Activated T-helper 17 cell treated with anti-CD3 and anti-CD28 coated beads, Interleukin-2, amount 50 U/mL, for 72 hours (primary cell): ENCODE measurements around the gene DDAH2. TPM values are rescaled to one million over a fixed set of nuclear protein-coding genes. Genes with fewer than 3 reads are reported as not detected.
A peak's percentile ranks its signal among the peaks of the same experiment; 100 is the strongest.

Experiments
- ATAC-seq: fragments of 150-1000 bp; cut with Tn5 transposase; replicated peaks from 2 replicates; pipeline ENCODE4 v1.10.0; 2021; ENCODE audit warnings: mild to moderate bottlenecking, moderate library complexity
- H3K27ac Mint-ChIP-seq: one replicate; pipeline ENCODE4 v1.8.0; 2022; ENCODE audit warnings: mixed read lengths
- H3K27me3 Mint-ChIP-seq: one replicate; pipeline ENCODE4 v1.8.0; 2022; ENCODE audit warnings: mixed read lengths
- H3K36me3 Mint-ChIP-seq: one replicate; pipeline ENCODE4 v1.8.0; 2022; ENCODE audit warnings: low read depth, mild to moderate bottlenecking, mixed read lengths
- H3K4me1 Mint-ChIP-seq: one replicate; pipeline ENCODE4 v1.8.0; 2022; ENCODE audit warnings: mixed read lengths
- H3K4me3 Mint-ChIP-seq: one replicate; pipeline ENCODE4 v1.8.0; 2022; ENCODE audit warnings: mild to moderate bottlenecking, mixed read lengths
- H3K9me3 Mint-ChIP-seq: one replicate; pipeline ENCODE4 v1.8.0; 2022; ENCODE audit warnings: mixed read lengths
- total RNA-seq, 2 donors: library from RNA; stranded (reverse); gene quantifications; one replicate each; pipeline ENCODE4 v1.2.3, GENCODE V29; 2022

The DDAH2 gene
- total RNA-seq, 2 donors from 2014 or later: 9.4 to 23.8 TPM

DNA sequence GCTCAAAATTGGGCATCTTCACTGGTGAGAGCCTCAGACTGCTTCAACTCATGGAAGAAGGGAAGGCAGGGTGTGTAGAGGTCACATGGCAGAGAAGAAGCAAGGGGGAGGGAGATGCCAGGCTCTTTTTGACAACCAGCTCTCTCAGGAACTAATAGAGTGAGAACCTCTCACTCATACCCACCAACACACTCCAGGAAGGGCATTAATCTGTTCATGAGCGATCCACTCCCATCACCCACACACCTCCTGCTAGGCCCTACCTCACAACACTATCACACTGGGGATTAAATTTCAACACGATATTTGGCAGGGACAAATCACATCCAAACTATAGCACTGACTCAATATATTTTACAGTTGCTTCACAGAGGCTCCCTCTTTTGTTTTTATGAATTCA is 12.7 kb upstream of the DDAH2 start:
- Mint-ChIP-seq H3K9me3 (no peaks in the 10 kb centered on the region), H3K27me3 (no peaks in the 10 kb centered on the region), H3K4me1 (peaks cover 39% of the 10 kb centered on the region), H3K4me3 (peak overlapping the region; percentile 98), H3K36me3 (peaks cover 59% of the 10 kb centered on the region), H3K27ac (peak overlapping the region; percentile 17)
- ATAC-seq: no peak

- no peak for ATAC-seq
- Mint-ChIP-seq H3K27me3 (no peaks in the 10 kb centered on the region), H3K36me3 (peaks cover 66% of the 10 kb centered on the region), H3K4me3 (peak overlapping the region; percentile 98), H3K27ac (peak overlapping the region; percentile 94), H3K9me3 (no peaks in the 10 kb centered on the region), H3K4me1 (peaks cover 39% of the 10 kb centered on the region)
These were observed 11.5 kb upstream of the DDAH2 start for GRCh38 chr6:31740397-31741223.

DNA sequence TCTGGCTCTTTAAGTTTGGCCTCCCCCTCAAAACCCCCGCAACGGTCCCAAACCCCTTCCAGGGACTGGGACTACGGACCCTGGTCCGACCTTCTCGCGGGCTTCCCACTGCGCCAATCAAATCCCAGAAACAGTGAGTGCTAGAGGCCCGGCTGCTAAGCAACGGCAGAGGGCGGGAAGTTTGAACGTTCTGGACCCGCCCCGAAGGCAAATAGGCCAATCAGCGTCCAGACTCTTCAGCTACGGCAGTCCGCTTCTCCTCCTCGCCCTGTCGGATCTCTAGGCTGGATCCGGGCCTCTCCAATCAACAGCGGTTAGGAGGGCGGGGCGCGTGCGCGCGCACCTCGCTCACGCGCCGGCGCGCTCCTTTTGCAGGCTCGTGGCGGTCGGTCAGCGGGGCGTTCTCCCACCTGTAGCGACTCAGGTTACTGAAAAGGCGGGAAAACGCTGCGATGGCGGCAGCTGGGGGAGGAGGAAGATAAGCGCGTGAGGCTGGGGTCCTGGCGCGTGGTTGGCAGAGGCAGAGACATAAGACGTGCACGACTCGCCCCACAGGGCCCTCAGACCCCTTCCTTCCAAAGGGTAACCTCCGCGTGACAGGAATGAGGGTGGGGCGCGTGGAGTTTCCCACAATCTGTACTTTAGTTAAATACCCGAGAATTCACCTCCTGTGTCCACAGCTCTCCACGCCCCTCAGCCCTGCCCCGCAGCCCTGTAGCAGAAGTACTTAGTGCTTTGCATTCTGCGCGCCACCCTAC is 10.7 kb upstream of the DDAH2 start, which contains the start of gene MSH5:
Gene MSH5, plus strand, starts transcription at position 367 of the 758 bp plus-strand sequence. CDS start 462 bp downstream, outside the sequence.
- Mint-ChIP-seq H3K4me3 (peak within 1 kb of the TSS; percentile 98), H3K36me3 (peaks cover 66% of the 10 kb centered on the region), H3K27ac (peak within 1 kb of the TSS; percentile 94), H3K9me3 (no peaks in the 10 kb centered on the region), H3K4me1 (peaks cover 33% of the 10 kb centered on the region), H3K27me3 (no peaks in the 10 kb centered on the region)
- ATAC-seq: peak; percentile 89

DNA sequence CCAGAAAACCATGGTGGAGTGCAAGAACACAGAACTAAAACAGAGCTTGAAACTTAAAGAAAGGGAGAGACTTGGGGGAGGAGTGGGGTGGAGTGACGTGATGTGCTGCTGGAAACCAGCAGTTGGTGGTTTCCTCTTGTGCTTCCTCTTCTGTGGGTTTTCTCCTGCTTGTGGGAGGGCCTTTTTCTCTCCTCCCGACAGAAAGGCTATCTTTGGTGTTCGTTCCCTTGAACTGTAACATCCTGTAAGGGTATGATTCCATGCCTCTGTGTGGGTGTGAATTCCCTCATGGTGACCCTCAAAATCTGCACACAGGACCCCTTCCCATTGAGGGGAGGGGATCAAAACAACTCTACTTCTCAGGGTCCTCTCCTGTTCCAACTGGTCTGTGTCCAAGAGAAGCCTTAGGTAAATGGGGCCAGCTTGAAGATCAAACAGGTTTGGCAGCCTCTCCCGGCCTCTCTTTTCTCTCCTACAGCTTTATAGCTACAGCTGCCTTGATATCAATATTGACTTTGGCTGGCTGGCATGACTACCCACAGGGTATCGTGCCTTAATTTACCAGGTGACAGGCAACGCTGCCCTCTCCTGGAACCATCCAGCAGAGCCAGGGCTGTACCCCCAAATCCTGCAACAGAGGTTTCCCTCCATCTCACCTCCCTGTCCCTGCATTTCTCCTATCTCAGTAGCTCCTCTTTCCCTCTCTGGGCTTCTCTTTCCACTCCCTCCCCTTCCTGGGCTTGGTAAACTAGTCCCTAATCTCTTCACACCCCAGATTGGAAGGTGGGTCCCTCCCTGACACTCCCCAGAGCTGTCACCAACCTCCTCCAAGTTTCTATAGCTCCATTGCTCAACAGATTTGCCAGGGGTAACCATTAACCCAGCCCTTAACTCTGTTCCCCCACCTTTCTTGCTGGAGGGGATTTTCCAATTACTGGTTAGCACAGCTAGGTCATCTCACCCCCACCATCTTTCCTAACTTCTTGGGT is 9.2 kb upstream of the DDAH2 start:
- Mint-ChIP-seq H3K9me3 (no peaks in the 10 kb centered on the region), H3K27ac (peak overlapping the region; percentile 94), H3K4me3 (peak overlapping the region; percentile 98), H3K4me1 (peaks cover 39% of the 10 kb centered on the region), H3K36me3 (peaks cover 71% of the 10 kb centered on the region), H3K27me3 (no peaks in the 10 kb centered on the region)
- peak; percentile 37 for ATAC-seq

- Mint-ChIP-seq H3K4me1 (peaks cover 40% of the 10 kb centered on the region), H3K27ac (peak overlapping the region; percentile 94), H3K9me3 (no peaks in the 10 kb centered on the region), H3K36me3 (peaks cover 74% of the 10 kb centered on the region), H3K27me3 (no peaks in the 10 kb centered on the region), H3K4me3 (peak overlapping the region; percentile 98)
- ATAC-seq: no peak
These were observed 8.4 kb upstream of the DDAH2 start for GRCh38 chr6:31737315-31737990.

GRCh38 chr6:31736768-31737314 is 7.7 kb upstream of the DDAH2 start:
- ATAC-seq: no peak
- H3K36me3 Mint-ChIP-seq: peaks cover 74% of the 10 kb centered on the region
- H3K4me3 Mint-ChIP-seq: peak overlapping the region; percentile 98

DNA sequence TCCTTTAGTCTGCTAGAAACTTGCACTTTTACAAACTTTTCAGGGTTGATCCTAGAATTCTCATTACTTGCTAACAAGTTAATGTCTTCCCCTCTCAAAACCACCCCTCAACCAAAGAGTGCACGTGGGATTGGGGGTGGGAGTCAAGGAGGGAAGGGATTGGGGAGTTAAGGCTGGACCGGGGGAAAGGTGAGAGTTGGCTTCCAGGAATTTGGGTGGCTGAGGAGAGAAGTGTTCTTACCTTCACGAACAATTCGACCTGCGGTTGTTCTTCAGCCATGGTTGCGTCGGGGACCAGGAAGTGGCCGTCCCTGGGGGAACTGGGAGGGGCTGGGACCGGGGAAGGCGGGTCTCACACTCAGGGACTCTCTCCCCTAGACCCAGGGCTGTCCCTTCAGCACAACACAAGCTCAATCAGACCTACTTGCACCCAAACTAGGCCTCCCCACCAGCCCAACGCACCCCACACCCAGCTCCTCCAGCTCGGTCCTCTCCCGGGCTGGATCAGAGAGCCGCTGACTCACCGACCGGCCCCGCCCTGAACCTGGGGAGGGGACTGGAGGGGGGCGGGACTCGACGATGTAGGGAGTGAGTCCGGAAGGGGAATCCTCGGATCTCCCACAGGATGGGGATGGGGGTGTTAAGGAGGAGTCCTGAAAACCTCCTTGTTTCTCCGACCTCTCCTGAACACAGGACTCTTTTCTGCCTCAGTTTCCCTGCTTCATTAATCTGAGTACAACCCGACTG is 7.1 kb upstream of the DDAH2 start, which contains the start of gene CLIC1:
Gene CLIC1, minus strand, starts transcription at position 510 of the 747 bp plus-strand sequence. Its CDS starts 230 bp downstream, at position 280.
- peaks cover 74% of the 10 kb centered on the region for H3K36me3 Mint-ChIP-seq
- peaks cover 39% of the 10 kb centered on the region for H3K4me1 Mint-ChIP-seq
- no peaks in the 10 kb centered on the region for H3K9me3 Mint-ChIP-seq
- peak within 1 kb of the TSS; percentile 94 for H3K27ac Mint-ChIP-seq
- H3K4me3 Mint-ChIP-seq: peak within 1 kb of the TSS; percentile 98
- ATAC-seq: peak; percentile 59
- no peaks in the 10 kb centered on the region for H3K27me3 Mint-ChIP-seq

More at GRCh38 chr6:31736768-31737314, 7.7 kb upstream of the DDAH2 start:
- Mint-ChIP-seq H3K27me3 (no peaks in the 10 kb centered on the region), H3K4me1 (peaks cover 40% of the 10 kb centered on the region), H3K9me3 (no peaks in the 10 kb centered on the region), H3K27ac (peak overlapping the region; percentile 94)

DNA sequence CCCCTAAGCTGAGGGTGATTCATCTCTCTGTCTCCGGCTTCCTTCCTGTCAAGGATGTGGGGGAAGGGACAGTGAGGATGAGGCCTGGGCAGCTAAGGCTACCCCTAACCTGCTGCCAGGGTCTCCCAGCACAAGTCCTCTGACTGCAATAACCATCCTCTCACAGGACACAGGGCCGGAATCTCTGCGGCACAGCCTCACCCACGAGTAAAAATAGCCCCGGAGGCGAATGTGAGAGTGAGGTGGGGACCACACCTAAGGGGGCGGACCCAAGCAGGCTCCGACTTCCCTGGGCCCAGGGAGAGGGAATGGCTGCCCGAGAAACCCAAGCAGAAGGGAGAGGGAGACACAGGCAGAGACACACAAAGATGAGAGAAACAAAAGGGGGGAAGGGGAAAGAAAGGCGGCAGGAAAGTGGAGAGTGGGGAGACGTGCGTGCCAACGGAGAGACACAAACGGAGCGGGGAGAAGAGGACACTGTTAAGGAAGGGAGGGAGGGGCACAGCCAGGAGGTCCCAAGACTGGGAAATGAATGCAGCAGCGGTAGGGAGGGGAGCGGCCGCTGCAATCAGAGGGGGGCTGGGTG is 5.8 kb upstream of the DDAH2 start:
- H3K4me1 Mint-ChIP-seq: peaks cover 40% of the 10 kb centered on the region
- H3K9me3 Mint-ChIP-seq: no peaks in the 10 kb centered on the region
- H3K27me3 Mint-ChIP-seq: no peaks in the 10 kb centered on the region
- H3K27ac Mint-ChIP-seq: peak overlapping the region; percentile 94
- peak overlapping the region; percentile 98 for H3K4me3 Mint-ChIP-seq
- peak; percentile 53 for ATAC-seq
- H3K36me3 Mint-ChIP-seq: peaks cover 74% of the 10 kb centered on the region

DNA sequence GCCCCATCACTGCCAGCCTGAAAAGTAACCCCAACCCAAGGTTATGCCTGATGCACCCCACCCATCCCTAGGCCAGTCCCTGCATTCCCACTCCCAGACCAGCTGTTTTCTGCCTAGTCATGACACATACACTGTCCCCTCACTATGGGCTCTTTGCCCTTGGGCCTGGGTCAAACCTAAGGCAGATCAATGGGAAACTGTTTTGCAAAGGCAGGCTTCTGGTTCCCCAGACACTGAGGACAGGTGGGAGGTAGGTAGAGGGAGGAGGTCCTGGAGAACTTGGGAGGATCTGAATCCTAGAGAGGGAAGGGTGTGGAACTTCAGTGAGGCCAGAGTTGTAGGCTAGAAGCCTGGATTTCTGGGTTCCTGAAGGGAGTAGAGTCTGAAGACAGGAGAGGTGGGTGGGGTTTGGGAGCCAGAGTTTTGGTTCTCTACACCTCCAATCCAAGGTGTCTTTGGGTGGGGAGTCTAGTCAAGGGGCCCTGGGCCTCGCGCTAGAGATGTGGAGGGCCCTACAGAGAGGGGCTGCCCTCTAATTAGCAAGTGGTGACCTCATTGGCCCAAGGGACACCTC is 5.2 kb upstream of the DDAH2 start:
- Mint-ChIP-seq H3K36me3 (peaks cover 75% of the 10 kb centered on the region), H3K27me3 (no peaks in the 10 kb centered on the region), H3K27ac (peak overlapping the region; percentile 94), H3K4me3 (peak overlapping the region; percentile 98), H3K9me3 (no peaks in the 10 kb centered on the region), H3K4me1 (peaks cover 36% of the 10 kb centered on the region)
- ATAC-seq: no peak

GRCh38 chr6:31733734-31734133 is 4.6 kb upstream of the DDAH2 start:
- Mint-ChIP-seq H3K9me3 (no peaks in the 10 kb centered on the region), H3K27ac (peak overlapping the region; percentile 68), H3K36me3 (peaks cover 81% of the 10 kb centered on the region), H3K4me3 (peak overlapping the region; percentile 98), H3K4me1 (peaks cover 33% of the 10 kb centered on the region), H3K27me3 (no peaks in the 10 kb centered on the region)
- ATAC-seq: no peak

DNA sequence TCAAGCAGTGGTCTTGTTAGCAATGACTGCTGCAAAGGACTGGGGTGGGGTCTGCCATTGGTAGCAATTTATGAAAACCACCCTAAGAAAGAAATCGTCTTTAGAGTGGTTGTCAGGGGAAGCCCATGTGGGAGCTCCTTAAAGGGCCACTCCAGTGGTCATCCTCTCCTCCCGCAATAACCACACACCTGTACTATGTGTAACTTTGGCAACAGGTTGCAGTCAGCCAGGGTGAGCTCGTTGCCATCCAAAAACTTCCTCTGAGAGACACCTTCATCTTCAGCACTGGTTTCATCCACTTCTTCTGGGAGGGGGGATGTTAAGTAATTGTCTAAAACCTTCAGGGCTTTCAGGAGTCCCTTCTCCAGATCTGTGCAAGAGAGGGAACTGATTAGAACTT is 2.9 kb upstream of the DDAH2 start:
- Mint-ChIP-seq H3K36me3 (peaks cover 88% of the 10 kb centered on the region), H3K27me3 (no peaks in the 10 kb centered on the region), H3K4me3 (peak overlapping the region; percentile 77), H3K9me3 (no peaks in the 10 kb centered on the region), H3K27ac (no peak overlapping the region), H3K4me1 (peaks cover 19% of the 10 kb centered on the region)
- no peak for ATAC-seq

DNA sequence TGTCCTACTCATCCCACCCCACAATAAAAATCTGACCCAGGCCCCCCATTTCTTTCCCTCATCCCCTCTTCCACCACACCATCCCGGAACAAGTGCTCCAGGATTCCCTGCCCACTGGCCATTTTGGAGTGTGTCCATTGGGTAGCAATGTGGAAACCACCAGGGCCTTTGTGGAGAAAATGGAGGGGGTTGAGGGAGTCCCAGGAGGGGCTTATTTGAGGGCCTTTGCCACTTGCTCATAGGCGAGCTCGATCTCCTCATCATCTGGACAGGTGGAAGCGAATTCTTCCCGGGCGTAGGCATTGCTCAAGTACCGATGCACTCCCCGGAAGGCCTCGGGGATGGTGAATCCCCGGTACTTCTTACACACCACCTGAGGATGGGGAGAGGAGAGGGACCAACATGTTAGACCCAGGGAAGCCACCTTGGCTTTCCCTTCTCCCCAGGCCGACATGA is 1.6 kb upstream of the DDAH2 start:
- Mint-ChIP-seq H3K27ac (peak overlapping the region; percentile 33), H3K4me1 (peaks cover 33% of the 10 kb centered on the region), H3K4me3 (peak overlapping the region; percentile 77), H3K27me3 (no peaks in the 10 kb centered on the region), H3K9me3 (no peaks in the 10 kb centered on the region), H3K36me3 (peaks cover 84% of the 10 kb centered on the region)
- ATAC-seq: no peak
